OCI-LY7 (cell line): ENCODE measurements around the gene C14orf132. TPM values are rescaled to one million over a fixed set of nuclear protein-coding genes. Genes with fewer than 3 reads are reported as not detected.

Experiments used
- BruUV-seq: library from RNA; stranded (reverse); fragments of 400-500 nt; replicated peaks from 2 replicates; lab custom pipeline; 2021; lab: Mats Ljungman, UMichigan
- CTCF ChIA-PET: fragments of 300-600 bp; sonication (Branson Sonifier 250); formaldehyde crosslinking; loops from one replicate; lab custom pipeline; 2022; ENCODE audit warnings: antibody characterized with exemption; ENCODE audit not compliant: unreplicated experiment; lab: Charles Lee
- POLR2A ChIA-PET: fragments of 300-600 bp; sonication (Branson Sonifier 250); formaldehyde crosslinking; loops from one replicate; lab custom pipeline; 2022; ENCODE audit warnings: antibody characterized with exemption; lab: Charles Lee
- DNase-seq: peaks from one replicate; pipeline ENCODE4 v3.0.0-alpha.2; 2015; ENCODE audit warnings: low spot score
- H2AFZ ChIP-seq: fragments of 200-600 bp; sonication (generic), shearing (Covaris generic); 2 replicates; pipeline ENCODE4 v1.6.1; 2014; ENCODE audit warnings: mild to moderate bottlenecking, antibody characterized with exemption, low read length, moderate library complexity
- H3K27ac ChIP-seq: fragments of 200-600 bp; sonication (generic); 2 replicates; pipeline ENCODE4 v1.5.1; 2014; ENCODE audit warnings: mixed run types, low read depth, mild to moderate bottlenecking, moderate library complexity, low read length, inconsistent platforms; ENCODE audit not compliant: poor library complexity, severe bottlenecking
- H3K36me3 ChIP-seq: fragments of 200-600 bp; sonication (generic); 2 replicates; pipeline ENCODE4 v1.6.1; 2014; ENCODE audit warnings: mild to moderate bottlenecking, antibody characterized with exemption, low read length, moderate library complexity, mixed read lengths; ENCODE audit not compliant: insufficient read depth
- H3K4me1 ChIP-seq: fragments of 200-600 bp; sonication (generic); 2 replicates; pipeline ENCODE4 v1.5.1; 2014; ENCODE audit warnings: mild to moderate bottlenecking, low read length; ENCODE audit not compliant: insufficient read depth, poor library complexity, severe bottlenecking
- H3K4me2 ChIP-seq: fragments of 200-600 bp; sonication (generic); 2 replicates; pipeline ENCODE4 v1.6.1; 2014; ENCODE audit warnings: mild to moderate bottlenecking, low read length
- H3K4me3 ChIP-seq: fragments of 200-600 bp; sonication (generic); 2 replicates; pipeline ENCODE4 v1.5.1; 2014; ENCODE audit warnings: mild to moderate bottlenecking, low read depth, low read length; ENCODE audit not compliant: poor library complexity, severe bottlenecking
- H3K79me2 ChIP-seq: fragments of 200-600 bp; sonication (generic); 2 replicates; pipeline ENCODE4 v1.6.1; 2016; ENCODE audit warnings: low read depth, mild to moderate bottlenecking, low read length, moderate library complexity, mixed read lengths; ENCODE audit not compliant: insufficient read depth
- H3K9me2 ChIP-seq: fragments of 200-600 bp; sonication (generic); 2 replicates; pipeline ENCODE4 v1.6.1; 2016; ENCODE audit warnings: mild to moderate bottlenecking, low read length, mixed read lengths; ENCODE audit not compliant: insufficient read depth
- H3K9me3 ChIP-seq: fragments of 200-600 bp; sonication (generic); 2 replicates; pipeline ENCODE4 v1.6.1; 2014; ENCODE audit warnings: mild to moderate bottlenecking, mixed run types, low read length, mixed read lengths
- H4K20me1 ChIP-seq: fragments of 200-600 bp; sonication (generic); 2 replicates; pipeline ENCODE4 v1.6.1; 2014; ENCODE audit warnings: mild to moderate bottlenecking, antibody characterized with exemption, low read length, moderate library complexity, mixed read lengths; ENCODE audit not compliant: insufficient read depth
- CTCF ChIP-seq: fragments of 200-600 bp; sonication (generic); conservative IDR thresholded peaks from 2 replicates; pipeline ENCODE4 v1.5.1; 2014; ENCODE audit warnings: mild to moderate bottlenecking, antibody characterized with exemption, low read length, moderate library complexity, mixed read lengths
- EZH2phosphoT487 ChIP-seq: fragments of 200-600 bp; sonication (generic); IDR thresholded peaks from 2 replicates; pipeline ENCODE4 v1.6.1; 2018; ENCODE audit warnings: low read depth, borderline replicate concordance, mild to moderate bottlenecking, mixed run types, antibody characterized with exemption, low read length, moderate library complexity, mixed read lengths
- intact Hi-C: fragments of 100-400 bp; cut with micrococcal nuclease; formaldehyde crosslinking; loops from one replicate; pipeline ENCODE4 v1.10.0; 2022; ENCODE audit not compliant: unreplicated experiment
- total RNA-seq, 2 experiments: library from RNA; depleted of rRNA in 1 of 2; stranded (reverse); fragments of >200 nt in 1 of 2; shearing (Covaris generic) in 1 of 2; gene quantifications; 2 replicates each; pipeline ENCODE4 v1.2.3, GENCODE V29; 2014 to 2022

C14orf132 gene
- total RNA-seq, 2 experiments from 2014 or later: 0.27 TPM; not detected in 1

GRCh38 chr14:96052541-96053247 lies 13.5 kb downstream of the C14orf132 start:
- no peaks in the 10 kb centered on the region for H3K79me2 ChIP-seq
- no peaks in the 10 kb centered on the region for H3K9me2 ChIP-seq
- no peaks in the 10 kb centered on the region for H3K4me1 ChIP-seq
- no peaks in the 10 kb centered on the region for H3K9me3 ChIP-seq
- no peaks in the 10 kb centered on the region for H4K20me1 ChIP-seq
- BruUV-seq: no TSS peak
- H3K36me3 ChIP-seq: no peaks in the 10 kb centered on the region
- H3K4me3 ChIP-seq: no peak overlapping the region
- CTCF ChIA-PET: no interaction called here
- intact Hi-C loops: no loop called here
- POLR2A ChIA-PET: no interaction called here
- no peak overlapping the region for H2AFZ ChIP-seq
- TF ChIP-seq CTCF (no peak), EZH2phosphoT487 (no peak)
- no peak overlapping the region for H3K4me2 ChIP-seq
- H3K27ac ChIP-seq: no peak overlapping the region
- DNase-seq: no peak

- H3K36me3 ChIP-seq: no peaks in the 10 kb centered on the region
- no peaks in the 10 kb centered on the region for H3K4me1 ChIP-seq
- H3K9me3 ChIP-seq: no peaks in the 10 kb centered on the region
- no peak overlapping the region for H3K27ac ChIP-seq
- DNase-seq: no peak
- BruUV-seq: no TSS peak
- no peak overlapping the region for H2AFZ ChIP-seq
- TF ChIP-seq CTCF: no peak
- no peak for TF ChIP-seq EZH2phosphoT487
- ChIA-PET CTCF (no interaction called here), POLR2A (no interaction called here)
- no peaks in the 10 kb centered on the region for H4K20me1 ChIP-seq
- H3K9me2 ChIP-seq: no peaks in the 10 kb centered on the region
- no peaks in the 10 kb centered on the region for H3K79me2 ChIP-seq
- intact Hi-C loops: no loop called here
- no peak overlapping the region for H3K4me3 ChIP-seq
- H3K4me2 ChIP-seq: no peak overlapping the region
Observed at GRCh38 chr14:96053248-96053599, 14.1 kb downstream of the C14orf132 start.

GRCh38 chr14:96053600-96054381 lies 14.6 kb downstream of the C14orf132 start:
- intact Hi-C loops: no loop called here
- POLR2A ChIA-PET: no interaction called here
- DNase-seq: no peak
- Histone ChIP-seq H3K4me1 (no peaks in the 10 kb centered on the region), H3K4me2 (no peak overlapping the region), H3K27ac (no peak overlapping the region), H2AFZ (no peak overlapping the region), H3K9me3 (no peaks in the 10 kb centered on the region), H4K20me1 (no peaks in the 10 kb centered on the region), H3K4me3 (no peak overlapping the region), H3K36me3 (no peaks in the 10 kb centered on the region), H3K9me2 (no peaks in the 10 kb centered on the region), H3K79me2 (no peaks in the 10 kb centered on the region)
- CTCF ChIA-PET: no interaction called here
- no TSS peak for BruUV-seq
- TF ChIP-seq EZH2phosphoT487 (no peak), CTCF (no peak)
